ENCODE measurements around the gene ZFAND3.

ZFAND3 gene

DNA sequence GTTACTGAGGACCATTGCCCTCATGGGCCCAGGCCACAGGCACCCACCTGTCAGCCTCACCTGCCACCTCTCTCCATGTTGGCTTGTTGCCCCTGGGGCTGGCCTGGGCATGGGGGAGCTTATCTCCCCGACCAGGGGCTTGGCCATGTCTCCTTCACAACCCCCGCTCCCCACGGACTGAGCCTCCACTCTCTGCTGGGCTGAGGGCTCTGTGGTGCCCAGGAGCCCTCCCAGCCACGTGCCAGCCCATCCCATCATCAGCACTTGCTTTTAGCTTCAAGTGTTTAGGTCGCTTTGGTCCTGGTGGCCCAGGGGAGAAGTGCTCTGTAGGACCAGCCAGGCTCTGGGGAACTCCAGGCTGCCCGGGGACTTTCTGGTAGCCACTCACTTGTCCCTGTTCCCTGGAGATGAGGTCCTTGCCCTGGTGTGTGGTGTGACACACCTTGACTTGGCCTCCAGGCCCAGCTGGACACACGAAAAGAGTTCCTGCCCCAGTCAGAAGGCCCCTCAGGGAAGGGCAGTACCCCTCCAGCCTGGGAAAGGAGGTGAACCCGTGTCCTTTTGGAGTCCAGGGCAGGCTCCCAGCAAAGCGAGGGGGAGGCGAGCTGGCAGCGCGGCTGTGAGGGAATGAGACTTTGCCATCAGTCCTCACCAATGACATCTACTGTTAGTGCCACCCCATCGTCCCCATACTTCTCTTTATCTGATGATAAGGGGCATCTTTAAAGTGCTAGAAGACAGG, 352.6 kb downstream of the ZFAND3 start:
- no peak overlapping the region for H3K4me3 ChIP-seq (ENCODE audit: low read length)
- no peaks in the 10 kb centered on the region for H3K27me3 ChIP-seq (ENCODE audit: control insufficient read depth, insufficient read depth, low read length)
- no peak overlapping the region for H3K27ac ChIP-seq (ENCODE audit: low read depth, low read length)
- H3K36me3 ChIP-seq (ENCODE audit: control insufficient read depth, insufficient read depth, low read length): no peaks in the 10 kb centered on the region
- no peak overlapping the region for H3K9ac ChIP-seq (ENCODE audit: low read length)
- H3K4me1 ChIP-seq (ENCODE audit: control insufficient read depth, insufficient read depth, low read length): no peaks in the 10 kb centered on the region

DNA sequence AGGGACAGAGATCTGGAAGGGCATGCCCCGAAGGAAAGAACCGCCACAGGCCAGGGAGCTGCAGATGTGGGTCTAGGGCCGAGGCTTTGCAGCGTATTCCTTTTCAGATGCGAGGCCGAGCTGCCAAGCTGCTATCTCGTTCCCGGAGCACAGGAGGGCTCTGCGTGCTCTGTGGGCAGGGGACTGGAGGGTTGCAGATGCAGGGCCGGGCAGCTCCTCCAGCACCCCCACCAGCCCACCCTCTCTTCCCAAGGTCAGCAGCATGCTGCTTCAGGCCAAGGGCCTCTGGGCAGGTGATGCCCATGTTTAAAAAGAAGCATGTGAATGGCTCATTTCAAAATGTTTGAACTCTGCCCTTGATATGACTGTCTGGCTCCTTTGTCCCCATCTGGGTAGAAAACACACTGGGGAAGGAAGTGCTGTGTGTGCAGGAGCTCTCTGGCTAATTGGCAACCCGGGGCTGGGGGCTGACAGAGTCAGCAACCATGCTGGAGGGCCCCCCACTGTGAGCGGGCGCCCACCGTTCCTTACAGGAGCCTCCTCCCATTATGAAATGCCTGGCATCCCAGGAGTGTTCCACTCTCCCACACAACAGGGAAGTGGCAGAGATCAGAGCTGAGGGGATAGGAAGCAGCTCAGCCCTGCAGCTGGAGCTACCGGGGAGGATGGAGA, 353.3 kb downstream of the ZFAND3 start:
- Histone ChIP-seq H3K4me1 (ENCODE audit: control insufficient read depth, insufficient read depth, low read length) (no peaks in the 10 kb centered on the region), H3K9ac (ENCODE audit: low read length) (no peak overlapping the region)

DNA sequence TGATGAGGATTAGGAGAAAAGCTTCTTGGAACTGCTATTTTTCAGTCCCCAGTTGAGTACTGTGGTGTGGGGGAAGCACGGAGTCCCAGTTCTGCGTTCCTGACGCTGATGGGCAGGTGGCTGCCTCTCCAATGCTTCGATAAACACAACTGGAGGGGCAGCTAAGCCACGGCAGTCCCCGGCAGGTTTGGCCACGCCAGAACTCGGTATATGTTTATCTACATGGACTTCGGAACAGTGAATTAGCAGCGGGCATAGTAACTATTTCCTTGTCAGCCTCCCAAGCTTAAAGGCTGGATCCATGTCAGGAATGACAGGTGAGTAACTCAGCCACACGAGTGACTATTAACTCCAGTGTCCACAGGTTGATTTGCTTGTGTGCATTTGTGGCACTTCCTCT, 354.4 kb downstream of the ZFAND3 start:
- Histone ChIP-seq H3K4me1 (ENCODE audit: control insufficient read depth, insufficient read depth, low read length) (no peaks in the 10 kb centered on the region), H3K27ac (ENCODE audit: low read depth, low read length) (no peak overlapping the region), H3K36me3 (ENCODE audit: control insufficient read depth, insufficient read depth, low read length) (no peaks in the 10 kb centered on the region), H3K9ac (ENCODE audit: low read length) (no peak overlapping the region), H3K4me3 (ENCODE audit: low read length) (no peak overlapping the region), H3K27me3 (ENCODE audit: control insufficient read depth, insufficient read depth, low read length) (no peaks in the 10 kb centered on the region)

More for the DNA sequence above, 353.3 kb downstream of the ZFAND3 start:
- Histone ChIP-seq H3K4me3 (ENCODE audit: low read length) (no peak overlapping the region), H3K36me3 (ENCODE audit: control insufficient read depth, insufficient read depth, low read length) (no peaks in the 10 kb centered on the region), H3K27me3 (ENCODE audit: control insufficient read depth, insufficient read depth, low read length) (no peaks in the 10 kb centered on the region), H3K27ac (ENCODE audit: low read depth, low read length) (no peak overlapping the region)

DNA sequence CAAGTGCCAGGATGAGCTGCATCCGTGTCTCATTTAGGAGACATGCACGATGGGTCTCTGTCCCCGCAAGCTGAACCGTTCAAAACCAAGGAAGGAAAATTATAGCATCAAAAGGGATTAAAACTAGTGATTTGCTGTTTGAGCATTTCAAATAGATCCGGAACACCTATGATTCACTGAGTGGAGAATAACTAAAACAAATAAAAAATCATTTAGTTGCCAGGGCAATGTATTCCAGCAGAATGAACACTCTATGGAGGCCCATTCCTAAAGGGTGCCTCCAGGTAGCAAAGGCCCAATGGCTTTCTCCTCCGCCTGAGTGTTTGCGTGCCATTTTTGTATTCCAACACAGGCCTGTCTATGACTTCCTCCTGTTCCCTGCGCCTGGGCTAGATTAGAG, 354.8 kb downstream of the ZFAND3 start:
- H3K27ac ChIP-seq (ENCODE audit: low read depth, low read length): no peak overlapping the region
- H3K4me3 ChIP-seq (ENCODE audit: low read length): no peak overlapping the region
- H3K36me3 ChIP-seq (ENCODE audit: control insufficient read depth, insufficient read depth, low read length): no peaks in the 10 kb centered on the region
- no peak overlapping the region for H3K9ac ChIP-seq (ENCODE audit: low read length)
- no peaks in the 10 kb centered on the region for H3K27me3 ChIP-seq (ENCODE audit: control insufficient read depth, insufficient read depth, low read length)
- no peaks in the 10 kb centered on the region for H3K4me1 ChIP-seq (ENCODE audit: control insufficient read depth, insufficient read depth, low read length)

DNA sequence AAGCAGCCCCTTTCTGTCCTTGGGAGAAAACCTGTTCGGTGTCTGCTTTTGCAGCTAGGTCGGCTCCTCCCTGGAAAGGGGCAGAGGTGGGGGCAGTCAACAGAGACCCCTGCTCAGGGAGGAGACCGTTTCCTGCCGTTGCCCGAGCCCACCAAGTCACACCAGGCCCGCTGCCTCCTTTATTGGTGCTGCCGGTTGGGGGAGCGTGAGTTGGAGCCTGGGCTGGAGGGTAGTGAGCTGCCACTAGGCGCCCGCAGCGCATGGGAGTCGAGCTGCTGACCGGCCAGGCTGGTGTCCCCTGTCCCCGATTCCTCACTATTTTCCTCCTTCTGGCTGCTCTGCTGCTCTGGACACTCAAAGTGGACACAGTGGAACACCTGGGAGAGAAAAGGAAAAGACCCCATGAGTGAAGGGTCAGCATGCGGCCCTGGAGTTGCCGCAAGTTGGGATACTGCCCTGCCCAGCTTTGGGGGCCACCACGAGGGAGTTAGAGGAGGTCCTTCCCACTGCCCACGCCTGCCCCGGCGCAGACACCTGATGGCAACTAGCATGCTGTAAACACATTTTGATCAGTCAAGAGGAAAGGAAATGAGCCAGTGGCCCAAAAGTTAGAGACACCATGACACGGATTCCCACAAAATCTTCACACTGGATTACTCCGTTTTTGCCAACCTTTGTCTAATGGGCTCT, 355.4 kb downstream of the ZFAND3 start:
- no peak overlapping the region for H3K9ac ChIP-seq (ENCODE audit: low read length)
- no peak overlapping the region for H3K27ac ChIP-seq (ENCODE audit: low read depth, low read length)
- no peak overlapping the region for H3K4me3 ChIP-seq (ENCODE audit: low read length)
- H3K4me1 ChIP-seq (ENCODE audit: control insufficient read depth, insufficient read depth, low read length): no peaks in the 10 kb centered on the region
- no peaks in the 10 kb centered on the region for H3K36me3 ChIP-seq (ENCODE audit: control insufficient read depth, insufficient read depth, low read length)
- H3K27me3 ChIP-seq (ENCODE audit: control insufficient read depth, insufficient read depth, low read length): no peaks in the 10 kb centered on the region

DNA sequence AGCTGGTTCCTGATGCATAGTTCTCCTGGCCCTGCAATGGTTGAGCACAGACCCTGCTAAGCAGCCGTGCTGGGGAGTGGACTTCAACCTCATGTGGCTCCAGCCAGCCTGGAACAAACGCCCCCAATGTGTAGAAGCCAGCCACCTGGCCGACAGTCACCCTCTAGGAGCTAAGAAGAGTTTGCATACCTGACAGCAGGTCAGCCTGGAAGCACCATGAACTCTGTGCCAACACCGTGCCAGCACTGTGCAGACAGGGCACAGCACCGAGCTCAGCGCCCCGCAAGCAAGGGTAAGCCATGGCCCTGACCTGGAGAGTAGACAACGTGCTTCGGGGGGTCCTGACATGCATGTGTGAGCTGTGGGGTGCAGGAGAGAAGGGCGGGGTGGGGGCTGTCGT, 356.3 kb downstream of the ZFAND3 start:
- Histone ChIP-seq H3K9ac (ENCODE audit: low read length) (no peak overlapping the region), H3K4me3 (ENCODE audit: low read length) (no peak overlapping the region), H3K27me3 (ENCODE audit: control insufficient read depth, insufficient read depth, low read length) (no peaks in the 10 kb centered on the region), H3K4me1 (ENCODE audit: control insufficient read depth, insufficient read depth, low read length) (no peaks in the 10 kb centered on the region), H3K27ac (ENCODE audit: low read depth, low read length) (no peak overlapping the region), H3K36me3 (ENCODE audit: control insufficient read depth, insufficient read depth, low read length) (no peaks in the 10 kb centered on the region)

DNA sequence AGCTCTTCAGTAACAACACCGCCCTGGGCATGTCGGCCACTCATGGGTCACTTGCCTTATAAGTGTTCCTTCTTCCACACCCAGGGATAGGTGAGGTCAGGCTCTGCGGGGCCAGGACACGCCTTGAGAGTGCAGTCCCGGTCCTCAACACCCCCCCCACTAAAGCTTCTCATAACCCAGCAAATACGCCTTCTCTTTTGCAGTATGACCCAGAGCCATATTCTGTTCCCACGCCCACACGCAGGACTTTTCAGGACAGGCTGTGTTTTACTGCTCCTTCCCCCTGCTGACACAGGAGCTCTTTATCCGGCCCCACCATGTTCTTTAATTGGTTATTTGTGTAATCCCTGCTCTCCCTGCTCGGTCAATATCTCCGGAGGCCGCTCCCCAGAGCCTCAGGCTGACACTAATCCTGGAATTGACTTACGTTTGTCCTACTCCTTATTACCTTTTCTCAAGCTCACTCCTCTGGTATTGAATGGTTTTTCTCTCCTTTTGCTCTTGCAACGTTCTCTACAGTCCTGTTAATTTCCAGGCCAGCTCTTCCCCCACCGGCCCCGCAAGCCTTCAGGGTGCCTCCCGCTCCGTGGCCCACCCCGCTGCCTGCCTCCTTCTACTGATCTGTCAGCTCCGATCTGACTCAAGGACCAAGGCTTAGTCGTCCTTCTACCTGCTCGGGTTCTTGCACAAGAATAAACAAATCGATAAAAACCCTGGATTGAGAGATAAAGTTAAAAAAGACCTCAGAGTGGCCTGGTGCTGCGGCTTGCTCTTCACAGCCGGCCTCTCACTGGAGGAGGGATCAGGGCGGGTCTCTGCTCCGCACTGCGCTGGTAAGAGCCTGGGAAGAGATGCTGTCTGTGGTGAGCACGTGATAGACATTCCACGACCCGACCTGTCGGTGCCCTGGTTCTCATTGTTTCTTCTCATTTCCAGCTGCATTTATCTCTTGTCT, 357.5 kb downstream of the ZFAND3 start:
- no peak overlapping the region for H3K27ac ChIP-seq (ENCODE audit: low read depth, low read length)
- no peaks in the 10 kb centered on the region for H3K27me3 ChIP-seq (ENCODE audit: control insufficient read depth, insufficient read depth, low read length)
- H3K9ac ChIP-seq (ENCODE audit: low read length): no peak overlapping the region
- H3K4me3 ChIP-seq (ENCODE audit: low read length): no peak overlapping the region
- no peaks in the 10 kb centered on the region for H3K4me1 ChIP-seq (ENCODE audit: control insufficient read depth, insufficient read depth, low read length)
- H3K36me3 ChIP-seq (ENCODE audit: control insufficient read depth, insufficient read depth, low read length): no peaks in the 10 kb centered on the region

DNA sequence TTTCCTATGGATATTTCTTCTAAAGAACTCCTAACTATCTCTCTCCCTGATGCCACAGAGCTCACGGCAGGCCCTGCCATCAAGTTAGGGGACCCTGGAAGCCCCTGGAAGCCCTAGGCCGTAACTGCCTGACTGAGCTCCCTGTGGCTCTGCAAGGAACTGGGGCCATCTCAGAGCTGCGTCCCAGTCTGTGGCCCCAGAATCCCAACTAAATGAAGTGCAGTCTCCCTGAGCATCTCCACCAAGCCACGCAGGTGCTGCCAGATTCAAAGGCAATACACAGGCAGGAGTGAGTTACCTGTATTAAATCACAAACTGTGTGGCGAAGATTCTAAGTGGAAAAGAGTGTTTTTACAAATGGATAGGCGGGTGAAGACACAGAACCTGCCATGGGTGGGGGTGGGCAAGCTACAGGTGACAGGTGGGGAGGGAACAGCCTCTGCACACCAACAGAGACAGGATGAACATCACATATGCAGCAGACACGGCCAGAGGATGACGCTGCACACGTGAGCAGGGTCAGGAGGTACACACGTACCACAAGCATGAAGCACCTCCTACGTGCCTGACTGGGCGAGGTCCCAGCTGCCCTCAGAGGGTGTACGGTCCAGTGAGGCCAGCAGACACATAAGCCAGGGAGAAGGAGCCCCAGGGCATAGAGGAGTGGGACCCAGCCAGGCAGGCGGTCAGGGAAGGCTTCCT, 358.5 kb downstream of the ZFAND3 start:
- no peak overlapping the region for H3K27ac ChIP-seq (ENCODE audit: low read depth, low read length)
- no peaks in the 10 kb centered on the region for H3K27me3 ChIP-seq (ENCODE audit: control insufficient read depth, insufficient read depth, low read length)
- H3K4me1 ChIP-seq (ENCODE audit: control insufficient read depth, insufficient read depth, low read length): no peaks in the 10 kb centered on the region
- no peak overlapping the region for H3K9ac ChIP-seq (ENCODE audit: low read length)
- H3K36me3 ChIP-seq (ENCODE audit: control insufficient read depth, insufficient read depth, low read length): no peaks in the 10 kb centered on the region
- H3K4me3 ChIP-seq (ENCODE audit: low read length): no peak overlapping the region

DNA sequence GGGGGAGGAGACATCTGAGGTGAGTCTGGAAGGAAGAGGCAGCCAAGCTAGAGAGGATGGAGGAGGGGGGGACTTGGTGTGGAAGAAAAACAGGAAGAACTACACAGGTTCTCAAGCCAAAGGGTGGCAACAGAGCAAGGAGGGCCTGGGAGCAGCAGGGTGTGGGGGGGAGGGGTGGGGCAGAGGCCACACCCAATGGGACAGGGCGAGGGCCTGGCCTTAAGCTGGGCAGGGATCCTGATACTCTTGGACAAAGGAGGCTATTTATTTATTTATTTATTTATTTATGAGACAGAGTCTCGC, 359.0 kb downstream of the ZFAND3 start:
- no peak overlapping the region for H3K27ac ChIP-seq (ENCODE audit: low read depth, low read length)
- H3K36me3 ChIP-seq (ENCODE audit: control insufficient read depth, insufficient read depth, low read length): no peaks in the 10 kb centered on the region
- no peaks in the 10 kb centered on the region for H3K4me1 ChIP-seq (ENCODE audit: control insufficient read depth, insufficient read depth, low read length)
- H3K9ac ChIP-seq (ENCODE audit: low read length): no peak overlapping the region
- no peak overlapping the region for H3K4me3 ChIP-seq (ENCODE audit: low read length)
- H3K27me3 ChIP-seq (ENCODE audit: control insufficient read depth, insufficient read depth, low read length): no peaks in the 10 kb centered on the region

DNA sequence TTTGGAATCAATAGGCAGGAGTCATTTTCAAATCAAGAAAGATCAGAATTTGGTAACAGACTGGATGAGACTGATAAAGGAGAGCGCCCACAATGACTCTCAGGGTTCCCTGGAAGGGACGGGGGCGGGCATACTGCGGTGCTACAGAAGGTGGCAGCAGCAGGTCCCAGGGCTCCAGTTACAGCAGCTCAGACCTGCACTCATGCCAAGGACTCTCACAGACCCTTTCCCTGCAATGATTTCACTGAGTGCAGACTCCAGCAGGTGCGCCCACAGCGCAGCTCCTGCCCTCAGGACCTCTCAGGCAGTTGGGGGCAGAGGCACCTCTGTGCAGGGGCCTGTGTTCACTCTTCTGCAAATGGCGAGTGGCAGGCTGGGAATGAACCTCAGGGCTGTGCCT, 359.8 kb downstream of the ZFAND3 start:
- no peak overlapping the region for H3K4me3 ChIP-seq (ENCODE audit: low read length)
- no peaks in the 10 kb centered on the region for H3K27me3 ChIP-seq (ENCODE audit: control insufficient read depth, insufficient read depth, low read length)
- no peak overlapping the region for H3K9ac ChIP-seq (ENCODE audit: low read length)
- no peak overlapping the region for H3K27ac ChIP-seq (ENCODE audit: low read depth, low read length)
- no peaks in the 10 kb centered on the region for H3K36me3 ChIP-seq (ENCODE audit: control insufficient read depth, insufficient read depth, low read length)
- H3K4me1 ChIP-seq (ENCODE audit: control insufficient read depth, insufficient read depth, low read length): no peaks in the 10 kb centered on the region

DNA sequence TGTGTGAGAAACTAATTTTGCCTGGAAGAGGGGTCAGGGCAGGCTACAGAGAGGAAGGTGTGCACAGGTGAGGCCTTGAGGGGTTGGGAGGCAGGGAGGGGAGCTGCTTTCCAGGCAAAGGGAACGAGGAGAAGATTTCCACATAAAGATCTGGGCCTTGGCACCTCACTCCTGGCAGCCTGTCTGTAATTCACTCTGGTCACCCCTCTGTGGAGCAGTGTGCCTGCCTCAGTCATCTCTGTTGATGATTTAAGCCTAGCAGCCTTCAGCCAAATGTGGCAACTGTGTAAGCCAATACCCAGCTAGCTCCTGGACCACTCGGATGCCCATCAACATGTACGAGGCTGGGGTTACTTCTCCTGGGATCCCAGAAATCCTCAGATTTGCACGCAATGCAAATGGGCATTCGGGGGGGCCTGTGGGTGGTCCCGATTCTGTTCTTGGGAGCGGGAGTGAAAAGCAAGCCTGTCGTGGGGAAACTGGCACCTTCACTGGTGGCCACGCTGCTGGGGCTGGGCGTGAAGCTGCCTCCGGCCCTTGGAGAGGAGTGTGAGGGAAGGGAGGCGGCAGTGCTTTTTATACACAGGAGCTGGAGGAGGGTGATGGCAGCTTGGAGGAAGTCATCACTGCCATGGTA, 360.4 kb downstream of the ZFAND3 start:
- H3K9ac ChIP-seq (ENCODE audit: low read length): no peak overlapping the region

More for the DNA sequence above, 360.4 kb downstream of the ZFAND3 start:
- no peaks in the 10 kb centered on the region for H3K36me3 ChIP-seq (ENCODE audit: control insufficient read depth, insufficient read depth, low read length)
- no peaks in the 10 kb centered on the region for H3K27me3 ChIP-seq (ENCODE audit: control insufficient read depth, insufficient read depth, low read length)
- H3K4me1 ChIP-seq (ENCODE audit: control insufficient read depth, insufficient read depth, low read length): no peaks in the 10 kb centered on the region
- no peak overlapping the region for H3K27ac ChIP-seq (ENCODE audit: low read depth, low read length)
- H3K4me3 ChIP-seq (ENCODE audit: low read length): no peak overlapping the region
